GM21526 (cell line): ENCODE measurements around the gene CRACR2A.

Experiments used
- ATAC-seq: cut with Tn5 transposase; IDR thresholded peaks from one replicate; pipeline ENCODE4 v1.9.1; 2021; ENCODE audit warnings: moderate library complexity; ENCODE audit not compliant: unreplicated experiment, low FRiP score

The CRACR2A gene

DNA sequence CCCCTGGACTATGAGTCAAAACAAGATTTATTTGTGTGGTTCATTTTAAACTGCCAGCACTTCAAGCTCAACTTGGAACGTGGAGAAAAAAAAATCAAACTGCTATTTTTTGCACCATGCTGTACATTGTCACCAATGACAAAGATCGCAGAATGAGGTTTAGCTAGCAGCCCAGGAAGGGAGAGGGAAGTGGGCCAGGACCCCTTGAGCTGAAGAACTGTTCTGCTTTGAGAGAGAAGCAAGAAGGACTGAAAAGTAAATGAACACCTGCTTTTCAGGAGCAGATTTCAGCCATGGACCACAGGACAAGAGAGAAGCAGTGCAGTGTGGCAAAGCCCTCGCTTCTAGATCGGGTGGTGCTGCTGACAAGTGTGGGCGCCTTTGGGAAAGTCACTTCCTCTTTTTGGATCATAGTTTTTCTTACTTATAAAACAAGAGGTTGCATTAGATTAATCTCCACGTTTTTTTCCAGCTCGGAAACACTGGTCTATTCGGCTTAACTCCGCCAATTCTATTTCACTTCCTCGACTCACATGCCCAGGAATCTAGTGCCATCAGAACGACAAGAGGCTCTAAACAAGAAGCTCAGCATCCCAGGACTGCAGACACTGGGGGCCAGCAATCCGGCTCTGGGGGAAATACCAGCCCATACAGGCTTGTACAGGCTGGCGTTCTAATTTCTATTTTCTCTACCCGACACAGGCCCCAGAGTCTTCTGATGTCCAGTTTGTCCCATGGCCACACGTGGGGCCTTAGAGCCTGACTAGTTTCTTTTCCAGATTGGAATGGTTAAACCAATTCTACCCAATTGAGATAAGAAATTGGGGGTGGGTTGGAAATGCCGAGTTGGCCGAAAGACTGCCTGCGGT is 129.9 kb downstream of the CRACR2A start:
- no peak for ATAC-seq

DNA sequence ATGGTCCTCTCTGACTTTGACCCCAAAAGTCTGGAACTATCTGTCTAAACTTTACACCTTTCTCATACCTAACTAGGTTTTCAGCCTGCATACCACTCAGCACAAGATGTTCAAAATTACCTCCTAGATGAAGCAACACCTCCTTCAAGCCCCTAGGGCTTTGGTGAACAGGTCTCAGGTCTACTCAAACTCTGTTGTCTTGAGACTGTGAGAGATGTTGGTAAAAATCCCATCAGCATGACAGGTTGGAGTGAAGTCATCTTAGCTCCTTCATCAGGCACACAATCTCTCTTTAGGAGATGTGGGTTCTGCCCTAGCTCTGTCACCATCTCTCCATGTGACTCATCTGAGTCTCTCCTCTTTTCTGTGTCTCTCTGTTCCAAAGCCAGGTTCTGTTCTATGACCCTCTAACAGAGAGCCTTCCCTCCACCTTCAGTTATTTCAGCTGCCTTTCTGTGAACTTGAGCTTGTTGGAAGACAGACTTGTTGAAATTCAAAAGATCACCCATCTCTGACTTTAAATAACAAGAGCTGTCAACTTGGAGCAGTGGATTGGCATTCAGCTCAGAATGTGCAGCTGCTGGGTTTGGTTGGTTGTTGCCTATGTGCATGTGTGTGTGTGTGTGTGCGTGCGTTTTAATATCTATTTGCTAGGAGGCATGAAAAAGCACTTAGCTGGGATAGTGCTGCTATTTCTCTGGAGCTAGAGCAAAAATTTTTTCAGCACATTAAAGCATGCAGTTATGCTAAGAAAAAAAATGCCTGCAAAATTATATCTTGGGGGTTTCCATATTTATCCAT is 130.7 kb downstream of the CRACR2A start:
- ATAC-seq: no peak

DNA sequence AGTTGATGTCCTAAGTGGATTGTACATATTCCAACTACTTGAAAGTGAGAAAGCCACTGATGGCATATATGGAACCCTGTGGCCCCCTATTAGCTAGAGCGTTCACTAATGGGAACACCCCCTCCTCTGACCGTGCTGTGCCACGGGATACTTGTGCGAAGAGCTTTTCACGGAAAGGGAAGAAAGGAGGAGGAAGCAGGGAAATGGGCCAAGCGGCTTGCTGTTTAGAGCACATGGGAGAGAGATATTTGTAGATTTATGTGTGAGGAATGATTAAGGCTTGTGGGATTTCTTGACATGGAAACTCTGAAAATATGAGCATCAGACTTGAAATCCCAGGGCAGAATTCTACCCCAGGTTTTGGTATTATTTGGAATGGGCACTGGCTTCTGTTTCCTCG is 132.1 kb downstream of the CRACR2A start:
- ATAC-seq: no peak

DNA sequence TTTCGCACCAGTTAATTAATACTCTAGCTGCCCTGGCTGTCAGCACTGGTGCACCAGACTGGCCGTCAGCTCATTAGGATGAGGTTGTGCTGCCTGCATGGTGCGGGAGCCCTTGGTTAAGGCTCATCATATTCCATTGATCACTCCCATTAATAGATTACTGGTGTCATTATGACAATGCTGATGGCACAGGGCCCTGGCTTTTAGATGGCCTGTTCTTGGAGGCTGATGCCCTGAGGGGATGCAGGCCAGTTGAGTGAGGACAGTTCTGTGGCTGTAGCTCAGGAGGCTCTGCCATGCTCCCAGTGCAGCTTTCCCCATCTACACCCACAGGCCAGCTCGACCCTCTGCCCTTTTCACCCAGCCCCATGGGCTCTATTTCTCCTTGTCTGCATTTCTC is 135.3 kb downstream of the CRACR2A start:
- no peak for ATAC-seq

DNA sequence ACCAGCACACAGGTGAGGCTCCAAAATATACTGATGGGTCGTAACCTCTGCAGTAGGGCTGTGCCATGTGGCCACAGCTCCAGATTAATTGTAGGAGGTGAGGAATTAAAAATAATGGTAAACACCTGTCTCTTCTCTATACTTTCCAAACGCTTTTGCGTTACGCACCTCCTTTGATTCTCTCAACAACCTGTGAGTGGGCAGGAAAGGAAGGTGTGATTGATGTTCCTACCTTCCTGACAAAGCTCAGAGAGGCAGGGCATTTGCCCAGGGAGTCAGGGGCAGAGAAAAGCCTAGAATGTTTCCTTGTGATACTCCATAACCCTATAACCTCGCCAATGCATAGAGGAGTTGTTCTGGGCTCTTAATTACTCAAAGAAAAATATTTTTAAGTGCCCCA is 137.0 kb downstream of the CRACR2A start:
- ATAC-seq: no peak

DNA sequence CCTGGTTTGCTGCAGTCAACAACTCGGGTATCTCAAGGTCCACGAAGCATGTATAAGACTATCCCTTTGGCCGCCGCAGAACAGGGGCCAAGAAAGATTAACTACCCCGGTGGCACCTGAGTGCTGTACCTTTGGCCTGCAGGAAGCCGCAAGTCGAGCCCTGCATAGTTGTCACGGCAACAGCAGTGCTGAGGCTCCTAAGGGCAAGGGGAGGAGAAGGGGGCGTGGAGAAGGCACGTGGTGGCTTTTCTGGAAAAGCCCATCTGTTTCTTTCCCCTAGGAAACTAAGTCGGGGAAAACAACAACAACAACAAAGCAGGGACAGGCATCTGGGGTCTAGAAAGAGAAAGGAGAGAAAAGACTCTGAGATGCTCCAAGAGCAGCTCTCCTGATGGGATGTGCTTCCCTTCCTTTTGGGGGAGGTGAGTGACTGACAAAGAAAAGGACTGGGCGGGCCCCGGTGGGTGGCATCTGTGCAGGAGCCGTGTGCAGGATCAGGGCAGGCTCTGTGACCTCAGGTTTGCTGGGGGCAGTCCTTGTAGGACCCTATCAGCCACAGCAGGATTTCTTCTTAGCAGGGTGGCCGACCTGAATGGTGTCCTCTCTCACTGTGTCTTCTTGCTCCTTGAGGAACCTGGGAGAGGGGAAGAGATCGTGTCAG is 138.0 kb downstream of the CRACR2A start:
- ATAC-seq: no peak

DNA sequence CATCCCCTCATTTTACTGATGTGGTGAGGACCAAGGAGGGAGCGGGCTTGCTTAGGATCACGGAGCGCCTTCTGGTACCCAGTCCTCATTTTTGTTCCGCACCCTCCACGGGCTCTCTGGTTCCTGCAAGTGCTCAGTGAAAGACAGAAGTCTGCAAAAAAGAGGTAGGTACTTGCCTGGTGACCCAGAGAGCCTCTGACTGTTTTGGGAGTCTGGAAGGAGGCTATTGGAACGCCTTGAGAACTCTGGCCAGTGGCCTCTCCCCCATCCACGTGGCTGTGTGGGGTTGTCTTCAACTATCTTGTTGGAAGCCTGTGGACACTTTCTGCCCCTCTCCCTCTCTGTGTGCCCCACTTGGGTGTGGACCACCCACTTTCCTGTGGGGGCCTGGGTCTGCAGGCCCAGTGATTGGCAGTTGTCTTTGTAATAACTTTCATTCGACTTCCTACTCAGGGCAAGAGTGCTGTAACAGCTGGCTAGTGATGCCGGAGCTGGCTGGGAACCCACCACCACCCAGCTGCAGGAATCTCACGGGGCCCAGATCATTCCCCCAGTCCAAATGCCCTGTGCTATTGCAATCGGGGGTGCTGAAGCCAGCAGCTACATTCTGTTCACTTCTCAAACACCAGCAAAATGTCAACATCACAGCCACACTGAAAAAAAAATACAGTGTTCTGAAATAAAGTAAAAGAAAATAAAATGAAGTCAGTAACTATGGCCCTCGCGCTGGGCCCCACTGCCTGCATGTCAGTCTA is 139.1 kb downstream of the CRACR2A start:
- ATAC-seq: no peak

DNA sequence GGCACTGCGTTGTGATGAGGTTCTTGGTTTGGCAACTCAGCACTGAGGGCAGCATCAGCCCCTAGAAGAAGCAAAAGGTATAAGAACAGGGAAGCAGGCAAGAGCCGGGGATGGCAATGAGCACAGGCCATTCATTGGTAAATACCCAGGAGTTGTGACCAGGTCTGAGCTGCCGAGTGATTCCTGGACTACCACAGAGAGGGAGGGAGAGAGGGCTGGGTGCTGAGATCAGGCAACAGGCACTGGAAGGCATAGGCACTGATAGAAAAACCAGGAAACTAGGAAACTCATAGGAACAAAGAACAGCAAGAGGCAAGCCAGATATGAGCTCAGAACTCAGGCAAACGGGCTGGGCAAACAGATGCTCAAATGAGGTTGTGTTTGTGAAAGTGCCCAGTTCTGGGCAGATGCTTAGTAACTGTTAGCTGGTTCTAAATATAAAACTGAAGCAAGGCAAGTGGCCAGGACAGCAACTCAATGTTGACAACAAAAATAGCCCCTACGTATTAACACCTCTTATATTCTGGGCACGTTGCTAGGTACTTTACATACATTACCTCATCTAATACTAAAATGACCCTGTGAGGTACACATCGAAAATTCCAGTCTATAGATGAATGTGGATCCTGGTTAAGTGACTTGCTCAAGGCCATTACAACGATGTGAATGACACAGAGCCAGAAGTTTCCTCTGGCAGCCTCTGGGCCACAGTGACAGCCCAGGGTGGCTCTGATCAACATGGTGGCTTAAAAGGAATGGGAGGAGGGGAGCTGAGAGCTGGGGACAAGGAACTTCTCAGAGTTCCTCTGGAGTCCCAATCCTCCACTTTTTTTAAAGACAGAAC is 140.8 kb downstream of the CRACR2A start:
- no peak for ATAC-seq

DNA sequence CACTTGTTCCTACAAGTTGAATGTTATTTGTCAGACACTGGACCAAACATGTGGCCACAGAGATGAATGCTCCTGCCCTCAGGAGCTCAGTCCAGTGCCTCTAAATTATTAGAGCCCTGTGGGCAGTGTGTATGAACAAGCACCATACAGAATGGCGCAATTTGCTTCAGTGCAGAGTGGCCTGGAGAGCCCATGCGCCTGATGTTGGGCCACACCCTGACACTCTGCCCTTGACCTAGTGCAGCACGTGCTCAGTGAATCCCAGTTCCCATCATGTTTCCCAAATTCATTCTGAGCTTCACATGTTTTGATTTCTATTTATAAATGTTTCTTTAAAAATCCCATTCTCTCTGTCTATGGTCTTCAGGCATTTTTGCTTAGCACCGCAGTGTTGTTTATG is 145.1 kb downstream of the CRACR2A start:
- ATAC-seq: no peak

DNA sequence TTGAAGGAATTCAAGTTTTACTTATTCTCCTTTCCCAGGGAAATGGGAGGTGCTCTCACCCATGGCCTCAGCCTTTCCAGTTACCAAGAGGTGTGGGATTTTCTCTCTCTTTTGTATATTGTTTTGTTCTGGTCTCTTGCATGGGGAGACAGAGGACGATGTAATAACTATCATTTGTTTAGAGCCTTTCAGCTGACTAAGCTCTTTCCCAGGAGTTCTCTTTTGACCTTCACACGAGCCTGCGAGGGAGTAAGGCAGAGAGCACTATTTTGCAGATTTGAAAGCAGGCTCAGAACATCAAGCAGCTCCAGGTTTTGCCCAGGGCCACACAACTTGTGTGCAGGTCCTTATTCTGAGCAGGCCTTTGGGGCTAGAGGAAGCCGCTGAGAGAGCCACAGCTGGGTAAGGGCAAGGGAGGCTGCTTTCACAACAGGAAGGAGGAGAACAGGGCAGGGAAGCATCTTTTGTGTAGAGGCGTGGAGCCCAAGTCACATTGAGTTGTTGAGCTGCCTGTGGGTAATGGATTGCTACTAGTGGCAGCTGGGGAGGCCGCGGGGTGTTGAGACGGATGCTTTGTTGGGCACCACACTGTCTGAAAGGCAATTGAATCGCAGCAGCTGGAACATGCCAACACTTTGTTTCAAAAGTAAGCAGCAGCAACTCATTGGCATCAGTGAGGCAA is 145.7 kb downstream of the CRACR2A start:
- no peak for ATAC-seq

DNA sequence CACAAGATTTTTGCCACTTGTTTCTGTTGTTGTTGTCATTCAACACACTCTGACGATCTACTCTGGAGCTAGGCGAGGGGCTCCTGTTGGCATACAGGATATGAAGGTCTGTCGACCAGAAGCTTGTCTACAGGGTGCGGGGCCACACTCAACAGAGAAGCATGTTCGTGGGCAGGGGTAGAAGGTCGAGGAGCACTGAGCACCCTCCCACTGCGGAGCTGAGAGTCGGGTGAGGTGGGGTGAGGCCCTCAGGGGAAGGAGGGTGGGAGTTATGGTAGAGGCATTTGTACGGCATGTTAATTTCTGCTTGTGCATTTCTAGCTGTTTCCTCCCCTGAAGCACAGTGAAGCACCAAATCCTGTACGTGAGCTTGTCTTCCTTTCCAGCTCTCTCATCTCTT is 146.8 kb downstream of the CRACR2A start:
- no peak for ATAC-seq

DNA sequence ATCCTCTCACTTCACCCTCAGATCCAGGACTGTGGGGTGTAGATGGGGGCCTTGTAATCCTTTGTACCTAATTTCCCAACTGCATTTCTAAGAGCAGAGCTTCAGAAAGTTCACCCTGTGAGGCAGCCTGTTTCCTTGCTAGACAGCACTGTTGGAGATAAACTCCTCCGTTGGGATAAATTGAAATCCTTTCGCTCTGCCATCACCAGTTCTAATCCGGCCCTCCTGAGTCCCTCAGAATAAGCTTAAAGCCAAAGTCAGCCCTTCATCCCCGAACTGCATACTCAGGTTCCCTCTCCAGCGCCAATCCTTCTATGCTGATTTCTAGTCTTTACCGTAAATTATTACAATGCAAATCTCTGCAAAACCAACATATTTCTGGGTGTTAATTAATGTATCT is 147.2 kb downstream of the CRACR2A start:
- ATAC-seq: no peak

DNA sequence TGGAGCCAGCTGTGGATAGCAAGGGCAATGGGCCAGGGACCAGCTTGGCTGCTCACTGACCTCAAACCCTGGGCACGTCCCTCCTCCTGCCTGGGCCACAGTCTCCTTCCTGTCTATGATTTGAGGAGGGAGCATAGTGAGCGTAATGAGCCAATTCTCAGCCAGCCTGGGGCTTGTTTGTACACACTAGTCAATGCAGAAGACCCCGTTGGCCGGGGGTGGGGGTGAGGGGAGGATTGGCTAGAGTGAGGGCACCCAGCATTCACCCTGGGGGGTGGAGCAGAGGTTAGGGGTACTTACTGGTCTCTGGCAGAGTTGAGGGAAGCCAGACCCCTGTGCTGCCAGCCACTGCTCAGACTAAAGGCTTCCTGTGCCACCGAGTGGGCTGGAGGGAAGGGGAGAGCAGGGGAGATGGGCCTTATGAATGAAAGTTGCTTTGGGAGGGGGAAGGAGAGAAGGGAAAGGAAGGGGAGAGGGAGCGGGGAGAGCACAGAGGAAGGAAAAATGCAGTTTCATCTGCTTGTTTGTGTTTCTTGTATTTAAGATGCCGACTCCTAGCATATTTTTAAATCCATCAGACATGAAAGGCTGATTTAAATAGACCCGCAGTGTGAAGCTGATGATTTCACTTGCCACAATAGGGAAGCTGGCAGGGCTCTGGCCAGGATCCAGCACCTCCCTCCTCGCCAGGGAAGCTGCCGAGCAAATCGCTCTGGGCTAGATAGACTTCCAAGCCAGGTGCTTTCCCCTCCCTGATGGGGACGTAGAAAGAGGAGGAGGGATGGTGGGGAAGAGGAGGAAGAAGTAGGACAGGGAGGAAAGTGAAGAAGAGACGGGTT is 147.9 kb downstream of the CRACR2A start:
- no peak for ATAC-seq

DNA sequence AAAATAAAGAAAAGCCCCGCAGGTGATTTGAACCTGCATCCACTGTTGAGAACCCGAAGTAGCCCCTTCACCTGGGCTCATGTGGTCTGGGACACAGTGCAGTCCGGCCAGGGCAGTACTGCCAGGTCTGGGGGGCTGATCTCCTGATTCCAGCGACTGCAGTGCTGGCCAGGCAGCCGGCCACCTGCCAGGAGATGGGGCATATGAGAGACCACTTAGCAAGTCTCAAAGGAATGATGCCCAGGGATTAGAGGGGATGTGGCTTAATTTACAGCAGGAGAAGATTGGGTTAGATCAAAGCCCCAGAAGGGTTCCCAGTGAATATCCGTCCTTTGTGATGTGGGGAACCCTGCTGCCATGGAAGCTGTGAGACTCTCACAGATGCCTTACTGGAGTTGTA is 148.6 kb downstream of the CRACR2A start:
- ATAC-seq: no peak

DNA sequence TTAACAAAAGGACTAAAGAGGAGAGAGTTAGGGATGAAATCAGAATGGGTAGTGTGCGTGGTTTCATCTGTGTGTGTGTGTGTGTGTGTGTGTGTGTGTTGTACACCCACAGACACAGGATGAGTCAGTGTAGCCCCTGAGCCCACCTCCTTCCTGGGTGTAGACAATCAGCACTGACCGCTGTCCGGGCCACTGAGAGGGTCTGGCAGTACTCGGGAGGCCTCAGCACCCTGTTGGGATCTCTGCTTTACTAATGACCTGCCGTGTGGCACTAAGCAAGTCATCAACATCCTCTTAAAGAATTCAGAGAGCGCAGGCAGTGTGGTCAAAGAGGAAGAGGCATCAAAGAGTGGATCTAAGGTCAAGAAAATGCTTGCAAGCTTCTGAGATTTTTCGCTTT is 149.3 kb downstream of the CRACR2A start:
- ATAC-seq: no peak

DNA sequence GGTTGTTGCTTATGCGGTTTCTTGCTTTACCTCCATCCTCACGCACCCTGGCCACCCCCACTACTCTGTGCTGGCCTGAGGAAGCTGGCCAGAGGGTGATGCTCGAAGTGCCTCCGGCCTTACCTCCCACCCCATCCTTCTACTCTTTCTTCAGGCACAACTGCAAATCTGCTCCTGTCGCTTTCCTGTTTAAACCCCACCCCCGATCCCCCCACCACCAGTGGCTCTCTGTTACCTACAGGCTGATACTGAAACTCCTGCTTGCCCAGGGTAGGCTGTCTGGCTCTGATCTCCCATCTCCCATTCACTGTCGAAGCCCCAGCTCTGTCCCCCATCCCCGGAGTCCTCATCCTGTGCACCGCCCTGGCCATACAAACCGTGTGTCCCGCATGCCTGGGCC is 150.4 kb downstream of the CRACR2A start:
- no peak for ATAC-seq

DNA sequence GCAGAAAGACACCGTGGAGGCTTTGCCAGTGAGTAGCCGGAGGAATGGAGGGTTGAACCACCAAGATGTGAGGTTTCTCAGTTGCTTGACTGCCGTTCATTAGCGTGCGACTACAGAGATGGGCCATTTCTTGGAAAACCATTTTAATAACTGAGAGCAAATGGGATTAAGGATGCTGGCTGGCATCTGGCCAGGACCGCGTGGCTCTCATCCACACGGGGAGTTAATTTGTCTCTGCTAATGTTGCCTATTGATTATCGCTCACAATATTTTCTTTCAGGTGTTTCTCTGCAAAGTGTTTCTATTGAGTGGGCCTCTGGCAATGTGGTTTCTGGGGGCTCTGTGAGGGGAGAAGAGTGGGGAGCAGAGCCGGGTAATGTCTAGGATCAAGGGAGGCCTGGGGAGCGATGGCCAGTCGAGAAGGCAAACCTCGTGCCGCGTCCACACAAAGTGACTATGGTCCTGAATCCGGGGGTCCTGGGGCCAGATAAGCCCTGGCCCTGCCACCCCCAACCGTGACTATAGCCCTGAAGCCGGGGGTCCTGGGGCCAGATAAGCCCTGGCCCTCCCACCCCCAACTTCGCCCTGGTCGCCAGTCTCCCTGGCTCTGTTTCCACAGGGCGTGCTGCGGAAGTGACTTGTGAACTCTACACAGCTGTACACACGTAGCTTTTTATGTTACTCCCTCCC is 151.3 kb downstream of the CRACR2A start:
- no peak for ATAC-seq

DNA sequence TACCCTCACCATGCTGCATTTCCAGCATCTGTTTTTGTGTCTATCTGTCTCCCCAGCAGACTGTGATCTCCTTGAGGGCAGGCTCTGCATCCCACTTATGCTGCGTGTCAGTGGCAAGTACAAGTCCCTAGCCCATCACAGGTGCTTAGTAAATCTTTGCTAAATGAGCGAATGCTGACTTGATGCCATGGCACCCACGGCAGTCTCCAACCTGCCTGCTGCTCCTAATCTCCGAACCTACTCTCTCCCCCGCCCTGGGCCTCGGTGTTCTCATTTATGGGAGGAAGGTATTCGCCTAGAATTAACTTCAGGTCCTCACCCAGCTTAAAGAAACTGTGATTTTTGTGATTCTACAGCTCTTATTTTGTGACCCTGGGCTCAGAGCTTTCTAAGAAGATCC is 152.0 kb downstream of the CRACR2A start:
- ATAC-seq: no peak
